Right atrium auricular region (tissue), 2 donors: ENCODE results near the gene TNPO3. TPM values are rescaled to one million over a fixed set of nuclear protein-coding genes. Genes with fewer than 3 reads are reported as not detected.

Source experiments
- DNase-seq: peaks from one replicate; pipeline ENCODE4 v3.0.0-alpha.2; 2019; ENCODE audit warnings: low spot score
- H3K27ac ChIP-seq, 2 donors: fragments of 200-600 bp; sonication (generic); 1 replicate in 1 of 2; 2 replicates in 1 of 2; pipeline ENCODE4 v1.5.1; 2016 to 2019
- H3K27me3 ChIP-seq, 2 donors: fragments of 200-600 bp; sonication (generic); one replicate each; pipeline versions ENCODE4 v1.5.1 to v1.6.0; 2017 to 2019
- H3K36me3 ChIP-seq: fragments of 200-600 bp; sonication (generic); one replicate; pipeline ENCODE4 v1.5.1; 2016
- H3K4me1 ChIP-seq, 2 donors: fragments of 200-600 bp; sonication (generic); one replicate each; pipeline versions ENCODE4 v1.5.1 to v1.6.0; 2017 to 2019
- H3K4me3 ChIP-seq, 2 donors: fragments of 200-600 bp; sonication (generic); 1 replicate in 1 of 2; 2 replicates in 1 of 2; pipeline ENCODE4 v1.5.1; 2017 to 2019; ENCODE audit warnings: mild to moderate bottlenecking in 1 of 2, moderate library complexity in 1 of 2
- H3K9me3 ChIP-seq, 2 donors: fragments of 200-600 bp; sonication (generic); one replicate each; pipeline ENCODE4 v1.5.1; 2019
- total RNA-seq, 2 donors: library from RNA; depleted of rRNA; stranded (reverse); fragments of >200 nt; gene quantifications; one replicate each; pipeline ENCODE4 v1.1.0, GENCODE V29; 2016
- TF ChIP-seq, protein P1 (sequence below), 2 donors: fragments of 200-600 bp; sonication (generic); IDR thresholded peaks; one replicate each; pipeline ENCODE4 v1.5.1; 2019; ENCODE audit warnings: antibody characterized with exemption in 2 of 2

The TNPO3 gene
- total RNA-seq, 2 donors from 2014 or later, result 23.5 to 23.6 TPM

DNA sequence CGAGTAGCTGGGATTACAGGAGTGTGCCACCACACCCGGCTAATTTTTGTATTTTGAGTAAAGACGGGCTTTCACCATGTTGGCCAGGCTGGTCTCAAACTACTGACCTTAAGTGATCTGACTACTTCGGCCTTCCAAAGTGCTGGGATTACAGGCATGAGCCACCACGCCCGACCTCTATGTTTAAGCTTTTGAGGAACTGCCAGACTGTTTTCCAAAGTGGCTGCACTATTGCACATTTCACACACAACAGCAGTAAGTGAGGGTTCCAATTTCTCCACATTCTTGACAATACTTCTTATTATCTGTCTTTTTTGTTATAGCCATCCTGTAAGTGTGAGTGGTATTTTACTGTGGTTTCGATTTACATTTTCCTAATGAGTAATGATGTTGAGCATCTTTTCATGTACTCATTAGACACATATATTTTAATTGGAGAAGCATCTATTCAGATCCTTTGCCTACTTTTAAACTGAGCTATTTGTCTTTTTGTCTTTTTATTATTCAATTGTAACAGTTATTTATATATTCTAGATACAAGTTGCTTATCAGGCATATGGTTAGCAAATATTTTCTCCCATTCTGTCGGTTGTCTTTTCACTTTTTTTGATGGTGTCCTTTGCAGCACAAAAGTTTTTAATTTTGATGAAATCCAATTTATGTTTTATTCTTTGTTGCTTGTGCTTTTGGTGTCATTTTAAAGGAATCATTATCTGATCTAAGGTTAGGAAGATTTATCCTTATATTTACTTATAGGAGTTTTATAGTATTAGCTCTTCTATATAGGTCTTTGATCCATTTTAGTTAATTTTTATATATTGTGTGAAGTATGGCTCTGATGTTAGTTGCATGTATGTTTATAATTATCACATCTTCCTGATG lies 130.0 kb downstream of the TNPO3 start:
- H3K27me3 ChIP-seq, result no peaks in the 10 kb centered on the region
- TF ChIP-seq, protein P1, sequence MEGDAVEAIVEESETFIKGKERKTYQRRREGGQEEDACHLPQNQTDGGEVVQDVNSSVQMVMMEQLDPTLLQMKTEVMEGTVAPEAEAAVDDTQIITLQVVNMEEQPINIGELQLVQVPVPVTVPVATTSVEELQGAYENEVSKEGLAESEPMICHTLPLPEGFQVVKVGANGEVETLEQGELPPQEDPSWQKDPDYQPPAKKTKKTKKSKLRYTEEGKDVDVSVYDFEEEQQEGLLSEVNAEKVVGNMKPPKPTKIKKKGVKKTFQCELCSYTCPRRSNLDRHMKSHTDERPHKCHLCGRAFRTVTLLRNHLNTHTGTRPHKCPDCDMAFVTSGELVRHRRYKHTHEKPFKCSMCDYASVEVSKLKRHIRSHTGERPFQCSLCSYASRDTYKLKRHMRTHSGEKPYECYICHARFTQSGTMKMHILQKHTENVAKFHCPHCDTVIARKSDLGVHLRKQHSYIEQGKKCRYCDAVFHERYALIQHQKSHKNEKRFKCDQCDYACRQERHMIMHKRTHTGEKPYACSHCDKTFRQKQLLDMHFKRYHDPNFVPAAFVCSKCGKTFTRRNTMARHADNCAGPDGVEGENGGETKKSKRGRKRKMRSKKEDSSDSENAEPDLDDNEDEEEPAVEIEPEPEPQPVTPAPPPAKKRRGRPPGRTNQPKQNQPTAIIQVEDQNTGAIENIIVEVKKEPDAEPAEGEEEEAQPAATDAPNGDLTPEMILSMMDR (IDR thresholded peaks at IDR 0.05), result no peak
- H3K27ac ChIP-seq, result no peak overlapping the region
- H3K4me3 ChIP-seq, result no peak overlapping the region
- DNase-seq, result no peak
- no peaks in the 10 kb centered on the region for H3K4me1 ChIP-seq
- H3K9me3 ChIP-seq, result no peaks in the 10 kb centered on the region
- H3K36me3 ChIP-seq, result no peaks in the 10 kb centered on the region

DNA sequence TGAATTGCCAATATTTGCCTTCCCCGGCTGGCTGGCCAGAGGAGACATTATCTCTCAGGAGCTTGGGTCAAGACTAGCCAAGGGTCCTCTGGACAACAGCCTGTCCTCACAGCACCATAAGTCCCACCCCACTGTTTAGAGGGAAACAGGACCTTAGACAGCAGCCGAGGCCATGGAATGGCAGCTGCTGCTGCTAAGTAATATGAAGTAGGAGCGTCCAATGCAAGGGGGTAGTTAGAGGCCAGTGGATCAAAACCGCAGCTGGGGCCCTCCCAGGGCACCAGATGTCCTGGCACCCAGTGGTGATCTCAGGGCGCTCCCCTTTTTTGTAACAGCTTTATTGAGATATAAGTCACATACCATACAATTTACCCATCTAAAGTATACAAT lies 131.5 kb downstream of the TNPO3 start:
- no peaks in the 10 kb centered on the region for H3K4me1 ChIP-seq
- no peak overlapping the region for H3K27ac ChIP-seq
- DNase-seq, result no peak
- TF ChIP-seq, protein P1 (IDR thresholded peaks at IDR 0.05), result no peak
- no peaks in the 10 kb centered on the region for H3K27me3 ChIP-seq
- no peaks in the 10 kb centered on the region for H3K9me3 ChIP-seq
- no peak overlapping the region for H3K4me3 ChIP-seq
- no peaks in the 10 kb centered on the region for H3K36me3 ChIP-seq

DNA sequence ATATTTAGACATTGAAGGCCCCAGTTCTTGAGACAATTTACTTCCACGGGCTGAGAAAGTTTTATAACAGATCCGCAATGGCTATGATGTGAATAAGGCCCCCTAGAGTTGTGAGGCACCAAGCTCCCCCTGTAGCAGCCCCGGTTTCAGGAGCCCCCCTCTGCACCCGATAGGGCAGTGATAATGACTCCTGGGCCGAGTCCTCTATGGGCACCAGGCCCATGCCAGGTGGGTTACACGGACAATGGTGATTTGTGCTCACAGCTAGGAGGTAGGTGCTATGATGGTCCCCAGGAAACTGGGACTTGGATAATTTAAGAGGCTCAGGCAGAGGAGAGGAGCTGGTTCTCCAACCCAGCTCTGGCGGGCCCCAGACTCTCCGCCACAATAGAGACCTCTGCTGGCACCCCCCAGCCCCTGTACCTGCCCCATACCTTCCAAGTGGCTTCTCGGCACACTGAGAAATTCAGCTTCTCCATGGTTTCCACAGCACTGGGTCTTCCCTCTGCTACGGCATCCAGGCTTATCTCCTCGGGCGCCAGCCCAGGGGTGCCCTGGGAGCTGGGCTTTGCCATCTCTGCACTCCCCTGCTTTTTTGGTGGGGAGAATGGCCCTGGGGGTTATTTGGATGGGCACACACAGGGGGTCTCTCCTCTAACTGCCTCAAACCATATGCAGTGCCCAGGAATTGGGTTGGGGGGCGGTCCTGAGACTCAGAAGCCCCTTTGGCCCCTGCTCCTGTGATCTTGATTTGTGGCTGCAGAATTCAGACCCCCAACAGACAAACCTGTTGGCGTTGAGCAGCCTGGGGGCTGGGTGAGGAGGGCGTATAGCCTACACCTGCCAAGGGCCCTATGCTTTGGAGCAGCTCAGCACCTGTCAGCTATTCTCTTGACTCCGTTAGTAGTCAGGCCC lies 132.2 kb downstream of the TNPO3 start:
- Histone ChIP-seq H3K27me3 (no peaks in the 10 kb centered on the region), H3K27ac (no peak overlapping the region), H3K4me1 (no peaks in the 10 kb centered on the region), H3K36me3 (no peaks in the 10 kb centered on the region), H3K9me3 (no peaks in the 10 kb centered on the region), H3K4me3 (no peak overlapping the region)
- TF ChIP-seq, protein P1 (IDR thresholded peaks at IDR 0.05), result no peak
- DNase-seq, result no peak

DNA sequence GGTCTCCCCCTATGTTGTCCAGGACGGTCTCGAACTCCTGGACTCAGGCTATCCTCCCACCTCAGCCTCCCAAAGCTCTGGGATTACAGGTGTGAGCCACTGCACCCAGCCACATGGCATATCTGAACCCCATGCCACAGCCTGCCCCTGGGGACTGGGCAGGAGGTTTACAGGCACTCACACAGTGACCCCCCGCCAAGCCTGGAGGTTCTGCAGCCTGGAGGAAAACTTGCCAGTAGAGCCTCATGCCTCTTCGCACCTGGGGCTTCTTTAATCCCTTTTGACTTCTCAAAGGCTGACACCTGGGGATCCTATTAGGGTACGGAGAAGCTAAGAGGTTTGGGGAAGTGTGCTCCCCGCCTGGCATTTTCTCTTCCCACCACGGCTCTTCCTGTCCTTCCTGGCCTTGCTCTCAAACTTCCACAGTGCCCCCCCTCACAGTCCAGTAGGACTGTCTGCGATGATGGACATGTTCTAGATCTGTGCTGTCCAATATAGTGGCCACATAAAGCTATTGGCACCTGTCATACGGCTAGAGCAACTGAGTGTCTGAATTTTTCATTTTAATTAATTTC lies 133.0 kb downstream of the TNPO3 start:
- no peak for DNase-seq
- Histone ChIP-seq H3K4me3 (no peak overlapping the region), H3K27me3 (no peaks in the 10 kb centered on the region), H3K27ac (no peak overlapping the region), H3K9me3 (no peaks in the 10 kb centered on the region), H3K36me3 (no peaks in the 10 kb centered on the region), H3K4me1 (no peaks in the 10 kb centered on the region)
- TF ChIP-seq, protein P1 (IDR thresholded peaks at IDR 0.05), result no peak

DNA sequence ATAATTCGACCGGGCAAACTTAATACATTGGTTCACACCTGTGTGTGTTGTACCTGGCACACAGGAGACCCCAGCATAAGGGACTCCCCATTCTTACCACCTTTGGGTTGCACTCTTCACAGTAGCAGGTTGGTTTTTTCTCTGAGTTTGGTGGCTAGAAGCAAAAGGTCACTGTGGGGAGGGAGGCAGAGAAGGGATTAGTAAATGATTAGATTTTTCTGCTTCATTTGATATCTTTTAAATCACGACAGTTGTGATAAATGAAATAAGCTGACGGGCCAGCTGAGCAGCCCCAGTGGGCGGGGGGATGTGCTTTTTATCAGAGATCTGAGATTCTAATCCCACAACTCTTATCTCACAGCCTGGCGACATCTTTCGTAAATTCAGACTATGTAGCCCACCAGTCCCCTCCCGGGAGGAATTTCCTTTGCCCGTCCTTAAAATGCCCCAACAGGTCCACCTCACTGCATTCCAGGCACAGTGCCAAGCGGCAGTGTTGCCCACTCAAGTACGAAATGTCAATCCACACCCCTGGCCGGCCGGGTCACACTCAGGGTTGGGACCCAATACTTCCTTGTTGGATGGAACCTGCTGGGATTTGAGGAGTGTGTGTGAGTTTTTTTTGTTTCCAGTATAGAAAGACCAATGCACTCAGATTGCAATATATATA lies 133.9 kb downstream of the TNPO3 start:
- Histone ChIP-seq H3K4me1 (peaks cover 0 to 3% of the 10 kb centered on the region in 2 donors), H3K4me3 (no peak overlapping the region), H3K9me3 (no peaks in the 10 kb centered on the region), H3K36me3 (no peaks in the 10 kb centered on the region), H3K27ac (no peak overlapping the region), H3K27me3 (peaks cover 2 to 4% of the 10 kb centered on the region in 2 donors)
- TF ChIP-seq, protein P1 (IDR thresholded peaks at IDR 0.05), result no peak
- no peak for DNase-seq
